ENCODE data around the gene ATPAF1.

Gene ATPAF1

GRCh38 chr1:46587069-46587468 is 81.1 kb downstream of the ATPAF1 start:
- no peak for DNase-seq (ENCODE audit: low read depth)

DNA sequence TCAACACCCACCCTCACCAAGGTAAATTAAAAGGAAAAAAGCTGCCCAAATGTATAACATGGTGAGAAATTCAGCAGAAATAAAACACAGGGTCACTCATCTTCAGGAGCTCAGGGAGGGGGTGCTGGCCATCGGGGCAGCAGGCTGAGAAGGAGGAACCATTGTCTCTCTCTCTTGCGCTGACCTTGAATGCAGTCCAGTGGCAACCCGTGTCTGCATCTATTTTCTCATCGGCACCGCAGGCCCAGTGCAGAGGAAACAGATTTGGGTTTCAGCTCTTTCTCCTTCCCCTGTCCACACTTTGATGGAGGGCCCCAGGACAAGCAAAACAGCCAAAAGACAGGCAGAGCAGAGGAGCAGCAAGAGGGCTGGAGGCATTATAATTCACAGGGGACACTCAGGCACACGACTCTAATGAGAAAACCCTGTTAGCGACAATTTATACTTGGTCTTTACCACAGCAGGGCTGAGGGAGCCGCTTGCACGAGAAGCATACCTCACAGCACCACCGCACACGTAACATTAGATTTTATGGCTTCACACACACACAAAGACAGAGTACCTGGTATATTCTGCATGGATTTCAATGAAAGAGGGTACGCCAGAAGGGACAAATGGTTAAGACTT is 82.7 kb downstream of the ATPAF1 start:
- DNase-seq (ENCODE audit: low read depth), result no peak

- no peak for DNase-seq (ENCODE audit: low read depth)
Observed at GRCh38 chr1:46583494-46583893, 84.7 kb downstream of the ATPAF1 start.

GRCh38 chr1:46582972-46583371 is 85.2 kb downstream of the ATPAF1 start:
- DNase-seq (ENCODE audit: low read depth), result no peak
